Natural killer cell treated with Interleukin-12 subunit alpha and Interleukin-12 subunit beta and Interleukin-15 and Interleukin-18, amount 100 ng/mL, for 72 hours (primary cell): ENCODE measurements around the gene FUT9. TPM values are rescaled to one million over a fixed set of nuclear protein-coding genes. Genes with fewer than 3 reads are reported as not detected.

Source experiments
- ATAC-seq, 2 donors: fragments of 150-1000 bp; cut with Tn5 transposase in 1 of 2; sonication (Bioruptor Pico), chemical (Tn5 transposase) in 1 of 2; 2 replicates each; pipeline ENCODE4 v1.10.0; 2021
- DNase-seq: peaks from one replicate; pipeline ENCODE4 v3.0.0; 2022; ENCODE audit warnings: low spot score
- H3K27ac Mint-ChIP-seq, 2 donors: 1 replicate in 1 of 2; 2 replicates in 1 of 2; pipeline ENCODE4 v1.8.0; 2022; ENCODE audit warnings: mixed read lengths in 2 of 2, mild to moderate bottlenecking in 1 of 2, moderate library complexity in 1 of 2
- H3K27me3 Mint-ChIP-seq, 2 donors: 1 replicate in 1 of 2; 2 replicates in 1 of 2; pipeline ENCODE4 v1.8.0; 2022; ENCODE audit warnings: mixed read lengths in 2 of 2
- H3K36me3 Mint-ChIP-seq: one replicate; pipeline ENCODE4 v1.8.0; 2022; ENCODE audit warnings: mixed read lengths
- H3K4me1 Mint-ChIP-seq, 2 donors: 1 replicate in 1 of 2; 2 replicates in 1 of 2; pipeline ENCODE4 v1.8.0; 2022; ENCODE audit warnings: low read depth in 2 of 2, mixed read lengths in 2 of 2, mild to moderate bottlenecking in 1 of 2
- H3K4me3 Mint-ChIP-seq: one replicate; pipeline ENCODE4 v1.8.0; 2022; ENCODE audit warnings: mixed read lengths
- H3K9me3 Mint-ChIP-seq: 2 replicates; pipeline ENCODE4 v1.8.0; 2022; ENCODE audit warnings: mixed read lengths
- total RNA-seq, 2 donors: library from RNA; stranded (reverse); gene quantifications; one replicate each; pipeline ENCODE4 v1.2.3, GENCODE V29; 2022

Gene FUT9
- total RNA-seq, 2 donors from 2014 or later, result not detected

DNA sequence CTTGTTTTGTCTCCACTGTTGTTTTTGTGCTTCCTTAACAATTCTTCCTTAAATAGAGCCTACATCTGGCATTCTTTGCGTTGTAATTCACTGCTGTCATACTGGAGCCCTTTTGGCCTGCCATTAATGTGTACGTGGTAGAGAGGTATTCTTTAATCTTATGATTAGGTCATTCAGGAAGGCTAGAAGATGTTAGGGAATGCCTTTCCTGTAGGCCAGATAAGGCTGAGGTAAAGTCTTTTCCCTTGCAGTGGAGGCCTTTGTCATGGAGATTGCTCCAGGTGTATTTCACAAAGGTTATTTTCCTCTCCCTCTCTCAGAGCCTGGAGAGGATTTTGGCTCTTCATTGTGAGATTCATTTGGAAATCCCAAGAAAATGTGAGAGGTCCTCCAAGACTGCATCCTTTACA is 146.9 kb downstream of the FUT9 start:
- no peak for ATAC-seq
- no peaks in the 10 kb centered on the region for H3K36me3 Mint-ChIP-seq
- H3K27me3 Mint-ChIP-seq, result no peaks in the 10 kb centered on the region
- no peak overlapping the region for H3K4me3 Mint-ChIP-seq
- no peak overlapping the region for H3K27ac Mint-ChIP-seq
- DNase-seq, result no peak
- no peaks in the 10 kb centered on the region for H3K4me1 Mint-ChIP-seq
- H3K9me3 Mint-ChIP-seq, result peaks cover 4% of the 10 kb centered on the region

GRCh38 chr6:96164802-96165201 is 149.0 kb downstream of the FUT9 start:
- no peaks in the 10 kb centered on the region for H3K36me3 Mint-ChIP-seq

GRCh38 chr6:96171112-96171511 is 155.3 kb downstream of the FUT9 start:
- H3K9me3 Mint-ChIP-seq, result peaks cover 13% of the 10 kb centered on the region
- H3K27ac Mint-ChIP-seq, result no peak overlapping the region
- H3K36me3 Mint-ChIP-seq, result no peaks in the 10 kb centered on the region
- no peak overlapping the region for H3K4me3 Mint-ChIP-seq
- ATAC-seq (no peak), DNase-seq (no peak)
- H3K4me1 Mint-ChIP-seq, result no peaks in the 10 kb centered on the region
- no peaks in the 10 kb centered on the region for H3K27me3 Mint-ChIP-seq

More at GRCh38 chr6:96164802-96165201, 149.0 kb downstream of the FUT9 start:
- Mint-ChIP-seq H3K27ac (no peak overlapping the region), H3K9me3 (peaks cover 13% of the 10 kb centered on the region), H3K4me3 (no peak overlapping the region), H3K27me3 (no peaks in the 10 kb centered on the region), H3K4me1 (no peaks in the 10 kb centered on the region)
- DNase-seq (no peak), ATAC-seq (no peak)

DNA sequence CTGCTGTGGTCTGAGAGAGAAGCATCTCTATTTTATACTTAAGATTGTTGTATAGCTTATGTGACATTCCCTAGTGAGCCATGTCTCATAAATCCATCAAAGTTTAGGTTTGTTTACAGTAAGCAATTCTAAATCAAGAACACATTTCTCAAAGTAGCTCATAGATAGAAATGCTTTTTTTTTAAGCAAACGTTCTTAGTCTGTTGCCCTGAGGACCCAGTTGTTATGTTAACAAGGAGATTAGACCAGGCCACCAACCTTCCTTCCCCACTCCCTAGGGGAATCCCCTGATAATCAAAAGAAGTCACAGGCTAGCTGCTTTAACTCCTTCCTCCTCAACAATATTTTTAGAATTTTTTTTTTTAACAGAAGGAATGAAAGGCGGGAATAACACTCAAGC is 169.0 kb downstream of the FUT9 start:
- ATAC-seq, result no peak
- no peak for DNase-seq
- H3K4me1 Mint-ChIP-seq, result no peaks in the 10 kb centered on the region
- H3K9me3 Mint-ChIP-seq, result peaks cover 13% of the 10 kb centered on the region
- H3K27me3 Mint-ChIP-seq, result peaks cover 0 to 6% of the 10 kb centered on the region in 2 donors
- no peak overlapping the region for H3K27ac Mint-ChIP-seq
- H3K4me3 Mint-ChIP-seq, result no peak overlapping the region
- no peaks in the 10 kb centered on the region for H3K36me3 Mint-ChIP-seq

- H3K4me3 Mint-ChIP-seq, result no peak overlapping the region
- H3K27me3 Mint-ChIP-seq, result peaks cover 0 to 6% of the 10 kb centered on the region in 2 donors
- DNase-seq (no peak), ATAC-seq (no peak)
- H3K27ac Mint-ChIP-seq, result no peak overlapping the region
- peaks cover 3% of the 10 kb centered on the region for H3K36me3 Mint-ChIP-seq
- peaks cover 13% of the 10 kb centered on the region for H3K9me3 Mint-ChIP-seq
- H3K4me1 Mint-ChIP-seq, result no peaks in the 10 kb centered on the region
Observed at GRCh38 chr6:96186094-96186493, 170.3 kb downstream of the FUT9 start.

GRCh38 chr6:96186516-96187195 is 170.9 kb downstream of the FUT9 start:
- peaks cover 0 to 6% of the 10 kb centered on the region in 2 donors for H3K27me3 Mint-ChIP-seq
- peaks cover 9% of the 10 kb centered on the region for H3K36me3 Mint-ChIP-seq
- H3K4me3 Mint-ChIP-seq, result no peak overlapping the region
- no peak overlapping the region for H3K27ac Mint-ChIP-seq
- no peaks in the 10 kb centered on the region for H3K4me1 Mint-ChIP-seq
- H3K9me3 Mint-ChIP-seq, result peaks cover 15% of the 10 kb centered on the region
- ATAC-seq (no peak), DNase-seq (no peak)

DNA sequence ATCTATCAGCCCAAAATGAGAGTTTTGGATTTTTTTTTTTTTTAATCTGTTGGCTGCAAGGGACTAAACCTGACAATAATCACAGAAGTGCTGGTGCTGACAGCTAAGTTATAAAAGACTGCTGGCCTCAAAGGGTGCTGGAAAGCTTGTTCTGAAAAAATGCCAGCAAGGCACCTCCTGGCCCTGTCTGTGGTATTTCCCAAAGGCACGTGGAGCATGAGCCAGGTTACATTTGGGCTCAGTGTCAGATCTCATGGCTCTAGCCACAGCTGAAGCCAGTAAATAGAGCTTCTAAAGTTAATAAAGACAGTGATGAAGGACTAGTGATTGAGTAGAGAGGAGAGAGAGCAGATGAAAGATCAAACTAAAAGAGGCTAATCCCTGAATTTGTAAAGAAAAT is 178.9 kb downstream of the FUT9 start:
- no peak overlapping the region for H3K4me3 Mint-ChIP-seq
- H3K27me3 Mint-ChIP-seq, result no peaks in the 10 kb centered on the region
- ATAC-seq (no peak), DNase-seq (no peak)
- peaks cover 22% of the 10 kb centered on the region for H3K9me3 Mint-ChIP-seq
- H3K4me1 Mint-ChIP-seq, result no peaks in the 10 kb centered on the region
- H3K27ac Mint-ChIP-seq, result no peak overlapping the region
- peaks cover 14% of the 10 kb centered on the region for H3K36me3 Mint-ChIP-seq

DNA sequence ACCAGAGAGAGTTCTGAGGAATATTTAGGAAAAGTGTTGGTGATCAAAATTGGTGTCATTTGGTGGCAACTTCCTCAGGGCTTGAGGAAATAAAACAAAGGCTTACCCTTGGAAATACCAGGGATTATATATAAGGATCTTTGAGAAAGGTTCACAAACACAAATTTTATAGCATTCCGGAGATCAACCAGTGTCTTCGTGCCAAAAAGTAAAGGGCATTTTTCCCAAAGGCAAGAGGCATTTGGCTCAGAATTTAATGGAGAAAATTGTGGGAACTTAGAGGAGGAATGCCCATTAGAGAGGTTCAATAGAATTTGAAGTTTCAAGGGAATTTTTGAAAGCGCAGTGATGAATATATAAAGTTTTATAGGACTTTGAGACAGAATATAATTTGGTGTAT is 179.5 kb downstream of the FUT9 start:
- no peak overlapping the region for H3K4me3 Mint-ChIP-seq
- DNase-seq (no peak), ATAC-seq (no peak)
- H3K4me1 Mint-ChIP-seq, result no peaks in the 10 kb centered on the region
- no peak overlapping the region for H3K27ac Mint-ChIP-seq
- H3K27me3 Mint-ChIP-seq, result no peaks in the 10 kb centered on the region
- peaks cover 14% of the 10 kb centered on the region for H3K36me3 Mint-ChIP-seq
- peaks cover 22% of the 10 kb centered on the region for H3K9me3 Mint-ChIP-seq

GRCh38 chr6:96196633-96197032 is 180.9 kb downstream of the FUT9 start:
- no peak overlapping the region for H3K27ac Mint-ChIP-seq
- peaks cover 18% of the 10 kb centered on the region for H3K9me3 Mint-ChIP-seq

DNA sequence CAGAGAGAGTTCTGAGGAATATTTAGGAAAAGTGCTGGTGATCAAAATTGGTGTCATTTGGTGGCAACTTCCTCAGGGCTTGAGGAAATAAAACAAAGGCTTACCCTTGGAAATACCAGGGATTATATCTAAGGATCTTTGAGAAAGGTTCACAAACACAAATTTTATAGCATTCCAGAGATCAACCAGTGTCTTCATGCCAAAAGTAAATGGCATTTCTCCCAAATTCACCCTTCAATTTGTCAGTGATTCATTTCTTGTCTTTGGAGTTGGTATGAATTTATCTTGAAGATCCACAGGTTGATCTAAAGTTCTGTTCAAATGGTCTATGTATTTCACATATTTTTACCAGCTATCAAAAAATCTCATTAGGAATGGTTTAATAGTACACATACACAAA is 181.5 kb downstream of the FUT9 start:
- no peak overlapping the region for H3K27ac Mint-ChIP-seq
- H3K4me1 Mint-ChIP-seq, result no peaks in the 10 kb centered on the region
- peaks cover 18% of the 10 kb centered on the region for H3K9me3 Mint-ChIP-seq
- H3K27me3 Mint-ChIP-seq, result no peaks in the 10 kb centered on the region
- no peak overlapping the region for H3K4me3 Mint-ChIP-seq
- DNase-seq (no peak), ATAC-seq (no peak)
- H3K36me3 Mint-ChIP-seq, result no peaks in the 10 kb centered on the region

More at GRCh38 chr6:96196633-96197032, 180.9 kb downstream of the FUT9 start:
- Mint-ChIP-seq H3K27me3 (no peaks in the 10 kb centered on the region), H3K4me3 (no peak overlapping the region), H3K4me1 (no peaks in the 10 kb centered on the region), H3K36me3 (peaks cover 5% of the 10 kb centered on the region)
- ATAC-seq (no peak), DNase-seq (no peak)

- H3K4me1 Mint-ChIP-seq, result no peaks in the 10 kb centered on the region
- peaks cover 7% of the 10 kb centered on the region for H3K9me3 Mint-ChIP-seq
- no peak overlapping the region for H3K27ac Mint-ChIP-seq
- DNase-seq (no peak), ATAC-seq (no peak)
- no peaks in the 10 kb centered on the region for H3K36me3 Mint-ChIP-seq
- H3K27me3 Mint-ChIP-seq, result no peaks in the 10 kb centered on the region
- no peak overlapping the region for H3K4me3 Mint-ChIP-seq
Observed at GRCh38 chr6:96202571-96202970, 186.8 kb downstream of the FUT9 start.

DNA sequence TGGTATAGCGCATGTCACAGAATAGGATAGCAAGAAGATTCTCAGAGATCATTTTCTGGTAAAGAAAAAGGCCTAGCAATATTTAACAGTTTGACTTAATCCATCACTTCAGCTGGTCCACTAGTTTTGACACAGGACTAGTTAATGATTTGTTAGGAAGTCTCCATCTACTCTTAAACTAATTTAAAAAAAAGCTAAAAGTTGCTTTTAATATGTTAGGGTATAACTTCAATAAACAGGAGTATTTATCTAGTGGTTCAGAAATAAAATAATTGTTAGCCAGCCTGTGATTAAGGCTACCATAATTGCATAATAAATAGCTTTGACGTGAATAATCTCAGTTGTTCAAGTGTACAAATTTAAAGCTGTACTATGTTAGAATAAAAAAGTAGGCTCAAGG is 195.6 kb downstream of the FUT9 start:
- no peaks in the 10 kb centered on the region for H3K36me3 Mint-ChIP-seq
- H3K27ac Mint-ChIP-seq, result no peak overlapping the region
- DNase-seq (no peak), ATAC-seq (no peak)
- no peak overlapping the region for H3K4me3 Mint-ChIP-seq
- H3K9me3 Mint-ChIP-seq, result no peaks in the 10 kb centered on the region
- H3K27me3 Mint-ChIP-seq, result no peaks in the 10 kb centered on the region
- H3K4me1 Mint-ChIP-seq, result no peaks in the 10 kb centered on the region

DNA sequence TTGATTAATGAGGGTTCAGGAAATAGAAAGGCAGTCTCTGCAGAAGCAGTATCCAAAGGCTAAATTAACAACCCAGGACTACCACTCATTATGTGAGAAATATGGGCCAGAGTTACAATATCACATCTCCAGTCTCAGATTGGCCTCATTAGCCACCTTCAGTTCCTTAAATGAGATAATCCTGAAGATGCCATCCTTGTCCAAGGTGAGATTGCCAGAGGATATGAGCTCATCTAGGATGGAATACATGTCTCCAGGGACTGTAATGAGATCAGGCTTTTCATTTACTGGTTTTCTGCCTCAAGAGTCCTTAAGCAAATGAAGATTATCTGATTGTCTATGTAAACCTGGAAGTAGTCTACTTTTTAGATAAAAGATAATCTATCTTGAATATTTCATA is 196.3 kb downstream of the FUT9 start:
- no peak for ATAC-seq
- no peaks in the 10 kb centered on the region for H3K9me3 Mint-ChIP-seq
- no peak overlapping the region for H3K27ac Mint-ChIP-seq
- H3K4me3 Mint-ChIP-seq, result no peak overlapping the region
- H3K36me3 Mint-ChIP-seq, result no peaks in the 10 kb centered on the region
- DNase-seq, result no peak
- no peaks in the 10 kb centered on the region for H3K27me3 Mint-ChIP-seq
- H3K4me1 Mint-ChIP-seq, result no peaks in the 10 kb centered on the region

DNA sequence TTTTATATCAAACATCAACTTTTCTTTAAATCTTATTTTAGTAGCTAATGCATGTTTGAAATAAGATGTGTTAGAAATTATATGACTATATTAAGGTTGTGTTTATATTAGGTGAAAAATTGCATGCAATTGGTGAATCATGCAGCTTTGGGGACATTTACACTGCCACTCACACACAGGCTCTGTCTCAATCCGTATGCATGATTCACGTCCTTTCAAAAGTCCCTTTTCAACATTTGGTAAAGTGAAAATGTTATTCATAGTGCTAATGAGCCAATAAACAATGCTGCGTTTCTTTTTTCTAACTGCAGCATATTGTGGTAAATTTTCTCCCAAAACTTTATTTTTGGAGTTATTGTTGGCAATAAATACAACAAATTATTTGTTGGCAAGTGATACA is 198.0 kb downstream of the FUT9 start:
- Mint-ChIP-seq H3K4me3 (no peak overlapping the region), H3K36me3 (no peaks in the 10 kb centered on the region), H3K9me3 (no peaks in the 10 kb centered on the region), H3K27ac (no peak overlapping the region), H3K27me3 (peaks cover 0 to under 1% of the 10 kb centered on the region in 2 donors), H3K4me1 (no peaks in the 10 kb centered on the region)
- no peak for ATAC-seq
- no peak for DNase-seq

- DNase-seq (no peak), ATAC-seq (no peak)
- Mint-ChIP-seq H3K4me1 (no peaks in the 10 kb centered on the region), H3K27ac (no peak overlapping the region), H3K4me3 (no peak overlapping the region), H3K27me3 (peaks cover 0 to 7% of the 10 kb centered on the region in 2 donors), H3K36me3 (no peaks in the 10 kb centered on the region), H3K9me3 (no peaks in the 10 kb centered on the region)
Observed at GRCh38 chr6:96223695-96224094, 207.9 kb downstream of the FUT9 start.
